D721Med (cell line): ENCODE data around the gene GRK4.
A peak's percentile ranks its signal among the peaks of the same experiment; 100 is the strongest.
"Not testable (repeated sequence)": the region's sequence is repeated elsewhere in the genome, so short reads cannot be mapped to it uniquely, and the experiment has no call there.

Experiments
- DNase-seq: peaks from one replicate; pipeline ENCODE4 v3.0.0; 2011; ENCODE audit warnings: low spot score; ENCODE audit not compliant: insufficient read length
- FAIRE-seq: peaks from 2 replicates; lab custom pipeline; 2011; peaks lifted over from hg19 to GRCh38; lab: Jason Lieb, UNC
- CTCF ChIP-seq: IDR thresholded peaks from 2 replicates; pipeline ENCODE4 v1.5.1; 2012; ENCODE audit warnings: mild to moderate bottlenecking, control low read depth; ENCODE audit not compliant: insufficient read depth; ENCODE audit errors: missing control alignments

The GRK4 gene

GRCh38 chr4:2944586-2945526 lies 18.5 kb upstream of the GRK4 start:
- FAIRE-seq (no peak), DNase-seq (peak; percentile 14)
- no peak for TF ChIP-seq CTCF

- FAIRE-seq, DNase-seq: not testable (repeated sequence)
These were observed 17.5 kb upstream of the GRK4 start for GRCh38 chr4:2945619-2946604.

GRCh38 chr4:2946812-2947600 lies 16.4 kb upstream of the GRK4 start:
- no peak for FAIRE-seq
- peak; percentile 4 for DNase-seq
- no peak for TF ChIP-seq CTCF

- FAIRE-seq, result no peak
- no peak for DNase-seq
- TF ChIP-seq CTCF, result no peak
These were observed 15.4 kb upstream of the GRK4 start for GRCh38 chr4:2947926-2948325.

- peak; percentile 36 for TF ChIP-seq CTCF
- FAIRE-seq (no peak), DNase-seq (peak; percentile 46)
These were observed 14.2 kb upstream of the GRK4 start for GRCh38 chr4:2948895-2949781.

GRCh38 chr4:2949782-2950125 lies 13.6 kb upstream of the GRK4 start:
- TF ChIP-seq CTCF, result no peak
- FAIRE-seq, result no peak
- DNase-seq, result peak; percentile 6
